B cell (primary cell): Measurements from ENCODE around the gene GPR3. TPM values are rescaled to one million over a fixed set of nuclear protein-coding genes. Genes with fewer than 3 reads are reported as not detected.

Experiments
- ATAC-seq: fragments of 200-7000 bp; cut with Tn5 transposase; one replicate; pipeline ENCODE4 v1.10.0; 2021; ENCODE audit warnings: low read depth, mild to moderate bottlenecking, moderate number of reproducible peaks, moderate library complexity
- CTCF ChIA-PET: fragments of 350-600 bp; sonication (Branson Sonifier 250); formaldehyde crosslinking; loops from one replicate; lab custom pipeline; 2021; ENCODE audit warnings: antibody characterized with exemption, inconsistent platforms; lab: Charles Lee
- POLR2A ChIA-PET: fragments of 350-600 bp; sonication (Branson Sonifier 250); formaldehyde crosslinking; loops from one replicate; lab custom pipeline; 2021; ENCODE audit warnings: antibody characterized with exemption; lab: Charles Lee
- DNase-seq: peaks from one replicate; pipeline ENCODE4 v3.0.0; 2013
- H2AFZ ChIP-seq: 2 replicates; pipeline ENCODE4 v1.6.1; 2012; ENCODE audit warnings: mild to moderate bottlenecking, low read depth, low read length; ENCODE audit not compliant: insufficient read depth, poor library complexity, severe bottlenecking
- H3K27ac ChIP-seq, 2 donors: 1 replicate in 1 of 2; 2 replicates in 1 of 2; pipeline ENCODE4 v1.5.1; 2012 to 2013; ENCODE audit warnings: low read length in 2 of 2, mild to moderate bottlenecking in 2 of 2, moderate library complexity in 1 of 2
- H3K27me3 ChIP-seq, 4 experiments: fragments of 200-600 bp in 1 of 4; sonication (generic) in 1 of 4; replicated peaks in 1 of 4; 1 replicate in 2 of 4; 2 replicates in 2 of 4; pipeline versions ENCODE4 v1.6.1 to v1.7.0; 2013 to 2016; ENCODE audit warnings: low read length in 3 of 4, mild to moderate bottlenecking in 2 of 4, mixed read lengths in 1 of 4, moderate library complexity in 1 of 4; ENCODE audit not compliant: insufficient read depth in 4 of 4, control insufficient read depth in 3 of 4; ENCODE audit errors: control extremely low read depth in 1 of 4
- H3K36me3 ChIP-seq, 2 experiments: replicated peaks in 1 of 2; 1 replicate in 1 of 2; 2 replicates in 1 of 2; pipeline versions ENCODE4 v1.6.1 to v1.7.1; 2013; ENCODE audit warnings: low read length in 1 of 2; ENCODE audit not compliant: insufficient read depth in 2 of 2, control insufficient read depth in 1 of 2; ENCODE audit errors: control extremely low read depth in 1 of 2, extremely low read depth in 1 of 2
- H3K4me1 ChIP-seq, 2 donors: fragments of 200-600 bp in 1 of 2; sonication (generic) in 1 of 2; 1 replicate in 1 of 2; 2 replicates in 1 of 2; pipeline versions ENCODE4 v1.5.1 to v1.6.1; 2013 to 2017; ENCODE audit warnings: low read length in 2 of 2; ENCODE audit not compliant: control insufficient read depth in 2 of 2, insufficient read depth in 2 of 2
- H3K4me2 ChIP-seq: replicated peaks from 2 replicates; pipeline ENCODE3; 2012; ENCODE audit warnings: mild to moderate bottlenecking, low read depth, low read length; ENCODE audit not compliant: poor library complexity, severe bottlenecking
- H3K4me3 ChIP-seq, 5 experiments: fragments of 200-600 bp in 1 of 5; sonication (generic) in 1 of 5; 1 replicate in 3 of 5; 2 replicates in 2 of 5; pipeline versions ENCODE4 v1.5.1 to v1.7.0; 2011 to 2016; ENCODE audit warnings: low read length in 4 of 5, mild to moderate bottlenecking in 4 of 5, low read depth in 2 of 5, control low read depth in 1 of 5, moderate library complexity in 1 of 5; ENCODE audit not compliant: insufficient read depth in 1 of 5; ENCODE audit errors: control extremely low read depth in 1 of 5, extremely low read depth in 1 of 5
- H3K79me2 ChIP-seq: fragments of 200-600 bp; sonication (generic); one replicate; pipeline ENCODE4 v1.6.0; 2016; ENCODE audit warnings: low read length; ENCODE audit not compliant: control insufficient read depth, insufficient read depth
- H3K9ac ChIP-seq: fragments of 200-600 bp; sonication (generic); 2 replicates; pipeline ENCODE4 v1.6.1; 2017; ENCODE audit warnings: mild to moderate bottlenecking, low read length, moderate library complexity
- H3K9me3 ChIP-seq, 3 donors: one replicate each; pipeline versions ENCODE4 v1.6.1 to v1.7.1; 2013; ENCODE audit warnings: low read length in 2 of 3; ENCODE audit not compliant: control insufficient read depth in 2 of 3, insufficient read depth in 1 of 3; ENCODE audit errors: control extremely low read depth in 1 of 3
- H4K20me1 ChIP-seq: 2 replicates; pipeline ENCODE4 v1.6.0; 2012; ENCODE audit warnings: mild to moderate bottlenecking, low read length; ENCODE audit not compliant: insufficient read depth, control insufficient read depth, poor library complexity, severe bottlenecking
- H3K27ac Mint-ChIP-seq: one replicate; pipeline ENCODE4 v1.8.0; 2021; ENCODE audit warnings: mixed read lengths
- H3K27me3 Mint-ChIP-seq: one replicate; pipeline ENCODE4 v1.8.0; 2021; ENCODE audit warnings: mixed read lengths
- H3K4me1 Mint-ChIP-seq: one replicate; pipeline ENCODE4 v1.8.0; 2021; ENCODE audit warnings: mixed read lengths
- H3K4me3 Mint-ChIP-seq: one replicate; pipeline ENCODE4 v1.8.0; 2021; ENCODE audit warnings: mixed read lengths
- H3K9me3 Mint-ChIP-seq: one replicate; pipeline ENCODE4 v1.8.0; 2022; ENCODE audit warnings: mixed read lengths; ENCODE audit not compliant: insufficient read depth
- EZH2 ChIP-seq: IDR thresholded peaks from 2 replicates; pipeline ENCODE4 v1.6.1; 2012; ENCODE audit warnings: borderline replicate concordance, low read depth, mild to moderate bottlenecking, moderate library complexity, low read length; ENCODE audit not compliant: insufficient read depth, poor library complexity, severe bottlenecking
- WGBS: methylation state at CpG from one replicate; pipeline ENCODE4 v1.1.5; 2013; ENCODE audit warnings: missing lambda C conversion rate; ENCODE audit not compliant: insufficient coverage; 5-methylcytosine and 5-hydroxymethylcytosine counted together
- intact Hi-C: fragments of 100-400 bp; cut with micrococcal nuclease; formaldehyde crosslinking; loops from one replicate; pipeline ENCODE4 v1.10.0; 2022
- polyA plus RNA-seq: library from polyadenylated mRNA; depleted of rRNA; stranded (reverse); fragments of >200 nt; gene quantifications from 2 replicates; pipeline ENCODE4 v1.2.3, GENCODE V29; 2012
- total RNA-seq, 2 donors: library from RNA; stranded (reverse); fragments of 120-200 nt in 1 of 2; gene quantifications; 1 replicate in 1 of 2; 2 replicates in 1 of 2; pipeline versions ENCODE4 v1.2.3 to v1.2.4, GENCODE V29; 2013 to 2022
- TF ChIP-seq, protein P1 (sequence below): fragments of 200-600 bp; IDR thresholded peaks from one replicate; pipeline ENCODE4 v1.8.0; 2022; ENCODE audit warnings: antibody characterized with exemption, mild to moderate bottlenecking

Gene GPR3
- total and polyA plus RNA-seq, 2 donors (not counting 1 experiment from before 2014, with no cell fraction given): 3.3 TPM; not detected in 1

- Histone ChIP-seq H4K20me1 (peaks cover 12% of the 10 kb centered on the region), H3K4me2 (peak overlapping the region; percentile 71), H3K27ac (no peak overlapping the region), H3K9me3 (no peaks in the 10 kb centered on the region), H3K9ac (peak overlapping the region; percentile 19), H3K4me3 (peak overlapping the region in 3 of 5 experiments; percentile 24 to 41 (median 27)), H3K79me2 (peaks cover 35% of the 10 kb centered on the region), H2AFZ (peak overlapping the region; percentile 38), H3K4me1 (peaks cover 6 to 13% of the 10 kb centered on the region in 2 donors), H3K36me3 (peaks cover 0 to 58% of the 10 kb centered on the region in 2 experiments), H3K27me3 (no peaks in the 10 kb centered on the region)
- POLR2A ChIA-PET: interaction anchor here (1.9 kb wide), 1 partner anchor 9 kb away, joined by 11 read pairs; the partner anchor contains the start of gene SYTL1
- peak overlapping the region; percentile 50 for H3K4me3 Mint-ChIP-seq
- H3K27me3 Mint-ChIP-seq: no peaks in the 10 kb centered on the region
- intact Hi-C loops: loop anchor here (1.0 kb wide), 1 partner anchor 9 kb away; no protein-coding TSS in a partner anchor
- DNase-seq: no peak
- peaks cover 18% of the 10 kb centered on the region for H3K4me1 Mint-ChIP-seq
- ATAC-seq: peak; percentile 65
- H3K9me3 Mint-ChIP-seq: no peaks in the 10 kb centered on the region
- 87% methylated on average over 83 of the region's 84 CpGs for WGBS
- CTCF ChIA-PET: interaction anchor here (0.8 to 11.1 kb wide), 7 partner anchors 8 to 51 kb away, joined by 3 to 135 read pairs (median 6); partner anchors contain the start of genes CD164L2 and GPR3
- TF ChIP-seq EZH2: no peak
- TF ChIP-seq, protein P1, sequence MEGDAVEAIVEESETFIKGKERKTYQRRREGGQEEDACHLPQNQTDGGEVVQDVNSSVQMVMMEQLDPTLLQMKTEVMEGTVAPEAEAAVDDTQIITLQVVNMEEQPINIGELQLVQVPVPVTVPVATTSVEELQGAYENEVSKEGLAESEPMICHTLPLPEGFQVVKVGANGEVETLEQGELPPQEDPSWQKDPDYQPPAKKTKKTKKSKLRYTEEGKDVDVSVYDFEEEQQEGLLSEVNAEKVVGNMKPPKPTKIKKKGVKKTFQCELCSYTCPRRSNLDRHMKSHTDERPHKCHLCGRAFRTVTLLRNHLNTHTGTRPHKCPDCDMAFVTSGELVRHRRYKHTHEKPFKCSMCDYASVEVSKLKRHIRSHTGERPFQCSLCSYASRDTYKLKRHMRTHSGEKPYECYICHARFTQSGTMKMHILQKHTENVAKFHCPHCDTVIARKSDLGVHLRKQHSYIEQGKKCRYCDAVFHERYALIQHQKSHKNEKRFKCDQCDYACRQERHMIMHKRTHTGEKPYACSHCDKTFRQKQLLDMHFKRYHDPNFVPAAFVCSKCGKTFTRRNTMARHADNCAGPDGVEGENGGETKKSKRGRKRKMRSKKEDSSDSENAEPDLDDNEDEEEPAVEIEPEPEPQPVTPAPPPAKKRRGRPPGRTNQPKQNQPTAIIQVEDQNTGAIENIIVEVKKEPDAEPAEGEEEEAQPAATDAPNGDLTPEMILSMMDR: no peak
- no peak overlapping the region for H3K27ac Mint-ChIP-seq
These were observed 42.4 kb upstream of the GPR3 start for GRCh38 chr1:27349784-27350662.
